ENCODE data around the gene PITX1.

The PITX1 gene

GRCh38 chr5:135062216-135063055, 28.4 kb upstream of the PITX1 start:
- DNase-seq (ENCODE audit: low read depth) = no peak

DNA sequence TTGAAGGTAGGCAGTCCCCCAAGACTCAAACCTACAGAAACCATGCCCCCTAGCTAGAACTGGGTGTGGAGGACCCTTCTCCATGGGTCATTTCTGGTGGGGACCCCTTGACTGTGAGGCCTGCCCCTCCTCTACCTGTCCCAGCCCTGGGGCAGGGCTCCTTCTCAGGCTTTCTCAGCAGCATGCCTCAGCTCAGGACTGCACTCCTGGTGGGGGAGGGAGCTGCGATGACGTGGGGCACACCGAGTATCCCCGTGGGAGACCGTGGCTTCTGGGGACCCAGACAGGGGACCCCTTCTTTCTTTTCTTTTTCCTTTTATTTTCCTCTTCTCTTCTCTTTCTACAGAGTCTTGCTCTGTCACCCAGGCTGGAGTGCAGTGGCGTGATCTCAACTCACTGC, 27.0 kb upstream of the PITX1 start:
- no peak for DNase-seq (ENCODE audit: low read depth)

DNA sequence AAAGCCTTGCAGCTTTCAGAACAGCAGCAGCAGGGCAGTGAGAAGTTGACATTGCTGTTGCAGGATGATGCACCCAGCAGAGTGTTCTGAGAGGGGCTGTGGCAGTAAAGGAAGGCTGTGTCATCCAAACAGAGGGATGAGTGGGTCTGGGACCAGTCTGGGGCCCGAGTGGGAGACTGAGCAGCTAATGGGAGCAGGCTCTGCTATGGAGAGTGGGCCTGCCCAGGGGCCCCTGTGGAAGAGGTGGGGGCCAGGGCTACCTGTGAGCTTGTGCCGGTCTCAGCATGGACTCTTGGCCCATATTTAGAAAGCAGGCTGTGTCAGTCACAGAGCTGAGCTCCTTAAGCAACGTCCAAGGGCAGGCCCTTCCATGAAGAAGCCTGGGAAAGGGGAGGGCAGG, 26.0 kb upstream of the PITX1 start:
- DNase-seq (ENCODE audit: low read depth) = no peak

DNA sequence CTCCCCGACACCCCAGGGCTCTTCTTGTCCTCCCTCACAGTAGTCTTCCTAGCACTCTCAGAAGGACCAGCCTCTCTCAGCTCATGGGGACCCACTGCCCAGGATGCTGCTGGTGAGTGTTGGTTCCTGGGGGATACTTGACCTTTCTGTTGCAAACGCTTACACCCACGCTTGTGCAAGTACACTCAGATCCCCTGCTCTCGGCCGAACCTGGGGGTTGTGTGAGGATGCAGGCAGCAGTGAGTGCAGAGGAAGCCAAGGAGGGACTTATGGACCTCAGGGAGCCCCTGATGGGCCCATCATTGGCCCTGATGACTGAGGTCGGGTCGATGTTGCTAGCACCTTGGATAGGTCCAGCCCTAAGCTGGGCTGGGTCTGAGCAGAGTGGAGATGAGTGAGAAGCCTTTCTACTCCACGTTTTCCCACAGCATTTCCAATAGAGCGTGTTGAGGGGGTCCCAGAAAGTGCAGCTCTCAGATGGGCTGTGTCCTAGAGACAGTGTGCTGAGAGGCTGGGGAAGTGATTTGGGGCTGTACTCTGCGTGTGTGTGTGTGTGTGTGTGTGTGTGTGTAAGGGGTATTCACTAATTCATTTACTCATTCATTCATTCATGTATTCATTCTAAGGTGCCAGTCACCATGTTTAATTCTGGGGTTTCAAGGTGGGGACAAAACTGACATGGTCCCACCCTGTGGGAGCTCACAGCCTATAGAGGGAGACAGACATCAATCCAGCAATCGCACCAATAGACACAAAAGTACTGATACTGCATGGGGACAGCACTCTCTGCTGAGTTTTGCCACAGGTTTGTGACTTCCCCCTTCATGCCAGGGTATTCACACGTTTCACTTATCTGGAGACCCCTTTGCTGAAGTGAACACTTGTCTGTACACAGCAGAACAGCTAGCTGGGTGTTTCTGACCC, 25.2 kb upstream of the PITX1 start:
- no peak for DNase-seq (ENCODE audit: low read depth)

GRCh38 chr5:135058331-135058732, 24.3 kb upstream of the PITX1 start:
- no peak for DNase-seq (ENCODE audit: low read depth)

GRCh38 chr5:135057233-135057632, 23.2 kb upstream of the PITX1 start:
- DNase-seq (ENCODE audit: low read depth) = no peak

GRCh38 chr5:135056316-135057030, 22.4 kb upstream of the PITX1 start:
- no peak for DNase-seq (ENCODE audit: low read depth)

DNA sequence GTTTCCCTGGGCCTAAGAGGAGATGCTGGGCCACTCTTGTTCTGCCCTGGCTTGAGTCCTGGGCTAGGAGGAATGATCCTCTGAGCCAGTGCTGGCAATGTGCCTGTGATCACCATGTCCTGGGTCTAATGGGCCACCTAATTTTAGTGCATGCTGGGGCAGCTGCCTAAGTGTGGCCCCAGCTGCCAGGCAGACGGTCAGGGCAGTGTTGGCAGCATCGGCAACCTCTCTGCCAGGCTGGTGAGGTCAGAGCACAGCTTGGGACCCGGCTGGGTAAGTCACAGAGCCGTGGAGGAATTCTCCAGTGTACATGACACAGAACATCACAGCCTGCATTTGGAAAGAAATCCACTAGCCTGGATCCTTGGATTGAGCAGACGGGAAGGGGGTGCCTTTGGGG, 21.4 kb upstream of the PITX1 start:
- no peak for DNase-seq (ENCODE audit: low read depth)

- DNase-seq (ENCODE audit: low read depth) = no peak
These were observed 20.5 kb upstream of the PITX1 start for GRCh38 chr5:135054546-135054945.

DNA sequence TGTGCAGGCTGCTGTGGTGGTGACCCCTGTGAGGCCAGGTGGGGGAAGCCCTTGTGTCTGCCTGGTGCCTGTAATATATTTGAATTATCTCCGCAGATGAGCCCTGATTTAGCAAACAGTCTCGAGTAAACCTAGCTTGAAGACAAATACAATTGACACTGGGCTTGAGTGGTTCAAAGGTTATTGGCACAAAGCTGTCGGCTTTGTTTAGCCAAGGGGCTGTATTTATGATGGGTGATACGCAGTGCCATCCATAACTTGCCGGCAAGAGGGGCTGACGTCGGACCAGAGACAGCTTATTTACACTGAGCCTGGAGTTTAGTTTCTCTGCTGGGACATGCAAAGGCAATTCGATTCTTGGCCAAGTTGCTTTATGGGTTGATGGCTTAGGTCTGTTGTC, 20.0 kb upstream of the PITX1 start:
- no peak for DNase-seq (ENCODE audit: low read depth)

DNA sequence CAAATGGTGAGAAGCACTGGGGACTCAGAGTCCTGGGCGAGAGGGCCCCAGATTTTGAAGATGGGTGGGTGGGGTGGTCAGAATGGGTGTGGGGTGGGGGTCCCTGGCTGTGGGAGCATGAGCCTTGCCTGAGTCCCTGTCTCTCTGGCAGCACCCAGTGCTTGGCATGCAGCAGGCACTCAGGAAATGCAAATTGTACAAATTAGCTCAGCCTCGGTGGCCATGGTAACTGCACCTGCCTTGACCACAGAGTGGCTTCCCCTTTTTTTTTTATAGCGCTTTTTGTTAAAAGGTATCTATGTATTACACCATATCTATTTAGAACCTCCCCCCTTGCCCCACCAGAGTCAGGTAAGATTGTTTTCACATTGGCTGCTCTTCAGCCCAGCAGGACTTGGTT, 19.2 kb upstream of the PITX1 start:
- DNase-seq (ENCODE audit: low read depth) = no peak

GRCh38 chr5:135052511-135053145, 18.6 kb upstream of the PITX1 start:
- no peak for DNase-seq (ENCODE audit: low read depth)

GRCh38 chr5:135051872-135052271, 17.8 kb upstream of the PITX1 start:
- DNase-seq (ENCODE audit: low read depth) = no peak

DNA sequence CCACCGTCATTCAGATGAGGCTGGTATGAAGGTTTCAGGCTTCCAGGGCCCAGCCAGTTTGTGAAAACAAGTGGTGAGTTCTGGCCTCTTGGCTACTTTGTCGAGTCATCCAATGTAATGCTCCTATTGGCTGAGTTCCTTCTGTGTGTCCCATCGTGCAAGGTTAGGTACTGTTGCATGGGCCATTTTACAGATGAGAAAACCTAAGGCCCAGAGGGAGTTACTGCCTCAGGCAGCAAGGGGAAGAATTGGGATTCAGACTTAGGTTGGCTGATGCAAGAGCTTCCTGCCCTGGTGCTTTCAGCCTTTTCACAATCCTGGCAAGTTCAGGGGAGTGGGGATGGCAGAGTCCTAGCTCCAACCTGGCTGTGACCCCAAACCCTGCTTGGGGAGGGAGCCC, 17.4 kb upstream of the PITX1 start:
- DNase-seq (ENCODE audit: low read depth) = no peak

DNA sequence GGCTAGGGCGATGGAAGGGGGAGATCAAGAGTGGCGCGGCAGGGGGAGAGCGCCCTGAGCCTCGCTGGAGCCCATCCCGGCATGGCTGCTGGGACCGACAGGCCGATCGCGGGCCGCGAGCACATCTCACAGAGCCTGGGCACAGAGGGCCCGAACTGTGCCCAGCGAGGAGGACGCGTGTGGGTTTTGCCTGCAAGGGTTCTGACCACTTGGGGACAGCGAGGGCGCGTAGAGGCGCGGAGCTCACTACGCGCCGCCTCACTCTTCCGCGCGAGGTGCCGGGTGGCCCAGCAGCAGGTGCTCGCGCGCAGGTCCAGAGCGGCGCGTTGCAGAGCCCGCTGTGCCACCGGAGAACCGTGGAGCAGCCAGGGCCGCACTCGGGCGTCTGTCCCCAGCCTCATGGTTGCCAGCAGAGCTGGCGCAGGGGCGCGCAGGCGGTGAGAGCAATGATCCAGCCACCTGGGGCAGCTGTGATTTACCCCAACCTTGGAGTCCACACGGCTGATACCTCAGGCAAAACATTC, 16.3 kb upstream of the PITX1 start:
- DNase-seq (ENCODE audit: low read depth) = no peak

- DNase-seq (ENCODE audit: low read depth) = no peak
These were observed 14.9 kb upstream of the PITX1 start for GRCh38 chr5:135048930-135049329.

DNA sequence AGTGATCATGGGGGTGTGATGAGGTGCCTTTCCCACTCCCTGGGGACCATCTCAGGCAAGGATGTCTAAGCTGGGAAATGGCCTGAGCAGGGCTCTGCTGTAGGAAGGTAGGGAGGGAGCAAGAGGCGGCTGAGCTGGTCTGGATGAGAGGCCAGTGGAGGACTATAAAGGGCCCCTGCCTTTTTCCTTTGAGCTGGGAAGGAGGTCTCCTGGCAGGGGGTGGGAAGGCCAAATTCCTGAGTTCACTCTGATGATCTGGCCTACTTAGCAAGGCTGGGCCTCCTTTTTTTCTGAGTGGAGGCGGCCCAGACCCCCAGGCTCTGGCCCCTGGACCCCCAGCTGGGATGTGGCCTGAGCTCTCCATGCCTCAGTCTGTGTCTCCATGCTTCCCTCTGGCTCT, 14.3 kb upstream of the PITX1 start:
- no peak for DNase-seq (ENCODE audit: low read depth)

DNA sequence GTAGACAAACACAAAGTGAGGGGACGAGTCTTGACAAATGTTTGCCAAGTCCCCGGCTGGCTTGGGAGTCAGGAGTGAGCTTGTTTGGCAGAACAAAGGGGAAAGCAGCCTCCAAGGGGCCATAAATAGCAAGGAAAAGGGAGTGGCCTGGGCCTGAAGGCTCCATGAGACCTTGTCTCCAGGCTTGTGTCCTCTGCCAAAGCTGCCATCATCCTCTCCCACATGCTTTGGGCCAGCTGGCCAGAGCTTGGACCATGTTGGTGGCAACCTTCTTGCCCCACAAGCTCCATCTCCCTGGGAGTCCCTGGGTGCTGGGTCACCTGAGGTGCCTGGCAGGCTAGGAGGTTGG, 13.3 kb upstream of the PITX1 start:
- no peak for DNase-seq (ENCODE audit: low read depth)

DNA sequence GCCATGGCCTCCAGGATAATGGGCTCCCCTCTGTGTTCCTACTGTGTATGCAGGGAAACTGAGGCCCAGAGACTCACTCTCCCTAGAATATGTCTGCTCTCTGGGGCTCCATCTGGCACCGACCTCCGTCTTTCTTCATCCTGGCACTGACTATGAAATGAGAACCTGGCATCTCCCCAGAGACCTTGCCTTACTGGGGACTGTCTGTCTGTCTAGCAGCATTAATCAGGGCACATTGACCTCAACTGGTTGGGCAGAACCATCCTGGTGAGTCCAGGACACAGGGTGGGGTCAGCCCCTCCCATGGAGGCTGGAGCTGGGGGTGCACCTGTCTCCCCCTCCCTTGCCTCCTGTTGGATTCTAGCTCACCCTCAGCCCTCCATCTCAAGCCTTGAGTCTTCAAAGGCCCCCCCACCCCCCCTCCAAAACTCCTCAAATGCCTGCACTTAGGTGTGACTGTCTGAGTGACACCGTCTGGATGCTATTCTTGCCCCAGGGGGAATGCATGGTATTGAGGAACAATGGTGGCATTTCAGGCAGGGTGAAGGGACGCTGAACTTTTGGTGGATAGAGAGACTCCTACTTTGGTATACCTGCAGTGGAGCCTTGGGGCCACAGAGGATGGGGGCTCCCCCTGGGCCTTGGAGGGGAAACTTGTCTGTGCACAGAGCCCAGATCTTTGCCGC, 12.8 kb upstream of the PITX1 start:
- DNase-seq (ENCODE audit: low read depth) = no peak

GRCh38 chr5:135045488-135045887, 11.5 kb upstream of the PITX1 start:
- DNase-seq (ENCODE audit: low read depth) = no peak

- DNase-seq (ENCODE audit: low read depth) = no peak
These were observed 8.6 kb upstream of the PITX1 start for GRCh38 chr5:135042595-135042994.
